Caco-2 (cell line): ENCODE data around the gene KNG1. TPM values are rescaled to one million over a fixed set of nuclear protein-coding genes. Genes with fewer than 3 reads are reported as not detected.

Experiments used
- BruUV-seq: library from RNA; stranded (reverse); fragments of 400-500 nt; replicated peaks from 2 replicates; lab custom pipeline; 2021; lab: Mats Ljungman, UMichigan
- CTCF ChIA-PET: fragments of 300-600 bp; sonication (Branson Sonifier 250); formaldehyde crosslinking; loops from one replicate; lab custom pipeline; 2022; ENCODE audit warnings: antibody characterized with exemption; lab: Charles Lee
- POLR2A ChIA-PET: fragments of 300-600 bp; sonication (Branson Sonifier 250); formaldehyde crosslinking; loops from one replicate; lab custom pipeline; 2022; ENCODE audit warnings: antibody characterized with exemption; lab: Charles Lee
- DNase-seq, 2 experiments: peaks; one replicate each; pipeline versions ENCODE4 v3.0.0 to v3.0.0-alpha.2; 2020 to 2022
- H3K27me3 ChIP-seq: replicated peaks from 2 replicates; pipeline ENCODE4 v1.6.0; 2011; ENCODE audit warnings: low read length; ENCODE audit not compliant: control insufficient read depth, insufficient read depth
- H3K36me3 ChIP-seq: 2 replicates; pipeline ENCODE4 v1.5.1; 2011; ENCODE audit warnings: low read length; ENCODE audit not compliant: control insufficient read depth, insufficient read depth
- H3K4me1 ChIP-seq: fragments of 250-450 bp; sonication (Bioruptor Pico); 2 replicates; pipeline ENCODE4 v1.5.1; 2020; ENCODE audit warnings: mild to moderate bottlenecking
- H3K4me3 ChIP-seq: 2 replicates; pipeline ENCODE4 v1.5.1; 2011; ENCODE audit warnings: low read depth, mild to moderate bottlenecking, control low read depth, low read length
- H3K9me3 ChIP-seq: fragments of 250-450 bp; sonication (Bioruptor Pico); 2 replicates; pipeline ENCODE4 v1.5.1; 2020; ENCODE audit warnings: mild to moderate bottlenecking, moderate library complexity
- H3K27ac Mint-ChIP-seq: one replicate; pipeline ENCODE4 v1.8.0; 2022; ENCODE audit warnings: mixed read lengths; ENCODE audit not compliant: unreplicated experiment
- H3K27me3 Mint-ChIP-seq: one replicate; pipeline ENCODE4 v1.8.0; 2022; ENCODE audit warnings: mixed read lengths; ENCODE audit not compliant: insufficient read depth, unreplicated experiment
- H3K36me3 Mint-ChIP-seq: one replicate; pipeline ENCODE4 v1.8.0; 2022; ENCODE audit warnings: mild to moderate bottlenecking, mixed read lengths; ENCODE audit not compliant: insufficient read depth, unreplicated experiment
- H3K4me1 Mint-ChIP-seq: one replicate; pipeline ENCODE4 v1.8.0; 2022; ENCODE audit warnings: low read depth, mixed read lengths; ENCODE audit not compliant: unreplicated experiment
- H3K4me3 Mint-ChIP-seq: one replicate; pipeline ENCODE4 v1.8.0; 2022; ENCODE audit warnings: mild to moderate bottlenecking, moderate library complexity, mixed read lengths; ENCODE audit not compliant: unreplicated experiment
- H3K9me3 Mint-ChIP-seq: one replicate; pipeline ENCODE4 v1.8.0; 2022; ENCODE audit warnings: mixed read lengths; ENCODE audit not compliant: unreplicated experiment
- CTCF ChIP-seq, 2 experiments: fragments of 200-600 bp in 1 of 2; IDR thresholded peaks; 1 replicate in 1 of 2; 2 replicates in 1 of 2; pipeline versions ENCODE4 v1.5.1 to v1.8.0; 2011 to 2022; ENCODE audit warnings: antibody characterized with exemption in 1 of 2, control low read depth in 1 of 2, inconsistent platforms in 1 of 2, low read depth in 1 of 2, low read length in 1 of 2, mild to moderate bottlenecking in 1 of 2, moderate library complexity in 1 of 2; ENCODE audit not compliant: insufficient read depth in 1 of 2, severe bottlenecking in 1 of 2, unreplicated experiment in 1 of 2
- intact Hi-C: fragments of 100-400 bp; cut with micrococcal nuclease; formaldehyde crosslinking; loops from one replicate; pipeline ENCODE4 v1.10.0; 2022; ENCODE audit not compliant: unreplicated experiment
- total RNA-seq: library from RNA; stranded (reverse); gene quantifications from 2 replicates; pipeline ENCODE4 v1.2.3, GENCODE V29; 2022

Gene KNG1
- total RNA-seq, 1 experiment from 2014 or later: 9.5 TPM

GRCh38 chr3:186743666-186744065 is 26.5 kb downstream of the KNG1 start:
- no TSS peak for BruUV-seq
- no peaks in the 10 kb centered on the region for H3K9me3 ChIP-seq
- peaks cover 50% of the 10 kb centered on the region for H3K4me1 ChIP-seq
- no peak for TF ChIP-seq CTCF (IDR thresholded peaks at IDR 0.05; ENCODE audit: insufficient read depth in 1 of 2, low read depth in 1 of 2, low read length in 1 of 2, severe bottlenecking in 1 of 2, unreplicated experiment in 1 of 2)
- H3K36me3 ChIP-seq: no peaks in the 10 kb centered on the region
- intact Hi-C loops: loop anchor here (1.0 kb wide), 1 partner anchor 298 kb away; no protein-coding TSS in a partner anchor
- peak; percentile 50 to 78 for DNase-seq
- no peaks in the 10 kb centered on the region for H3K27me3 ChIP-seq
- Mint-ChIP-seq H3K4me3 (peak overlapping the region; percentile 16), H3K36me3 (peaks cover 13% of the 10 kb centered on the region), H3K27ac (peak overlapping the region; percentile 88), H3K27me3 (no peaks in the 10 kb centered on the region), H3K4me1 (peaks cover 44% of the 10 kb centered on the region), H3K9me3 (peaks cover 9% of the 10 kb centered on the region)
- CTCF ChIA-PET: interaction anchor here (1.3 to 1.8 kb wide), 2 partner anchors 129 to 800 kb away, joined by 5 to 10 read pairs; no protein-coding TSS in a partner anchor
- no peak overlapping the region for H3K4me3 ChIP-seq
- POLR2A ChIA-PET: interaction anchor here (1.0 to 1.8 kb wide), 3 partner anchors 117 to 173 kb away, joined by 3 to 7 read pairs (median 4); partner anchors contain the start of gene DNAJB11

- H3K27ac Mint-ChIP-seq: peak overlapping the region; percentile 95
- H3K4me1 Mint-ChIP-seq: peaks cover 44% of the 10 kb centered on the region
- peak; percentile 88 to 93 for DNase-seq
- H3K9me3 Mint-ChIP-seq: peaks cover 9% of the 10 kb centered on the region
- ChIA-PET CTCF (interaction anchor here (0.6 to 1.0 kb wide), 2 partner anchors 125 to 131 kb away, joined by 4 read pairs; no protein-coding TSS in a partner anchor), POLR2A (interaction anchor here (0.6 to 0.9 kb wide), 2 partner anchors 132 to 176 kb away, joined by 3 to 5 read pairs; partner anchors contain the start of gene DNAJB11)
- Histone ChIP-seq H3K36me3 (no peaks in the 10 kb centered on the region), H3K4me3 (no peak overlapping the region), H3K4me1 (peaks cover 50% of the 10 kb centered on the region), H3K9me3 (no peaks in the 10 kb centered on the region), H3K27me3 (no peaks in the 10 kb centered on the region)
- H3K27me3 Mint-ChIP-seq: no peaks in the 10 kb centered on the region
- TF ChIP-seq CTCF (IDR thresholded peaks at IDR 0.05; ENCODE audit: insufficient read depth in 1 of 2, low read depth in 1 of 2, low read length in 1 of 2, severe bottlenecking in 1 of 2, unreplicated experiment in 1 of 2): no peak
- intact Hi-C loops: loop anchor here (1.0 kb wide), 1 partner anchor 176 kb away; the partner anchor contains the start of gene DNAJB11
- H3K4me3 Mint-ChIP-seq: peak overlapping the region; percentile 62
- H3K36me3 Mint-ChIP-seq: peaks cover 13% of the 10 kb centered on the region
- BruUV-seq: no TSS peak
Measured at GRCh38 chr3:186746008-186746407, 28.8 kb downstream of the KNG1 start.

- no peak for TF ChIP-seq CTCF (IDR thresholded peaks at IDR 0.05; ENCODE audit: insufficient read depth in 1 of 2, low read depth in 1 of 2, low read length in 1 of 2, severe bottlenecking in 1 of 2, unreplicated experiment in 1 of 2)
- H3K36me3 Mint-ChIP-seq: peaks cover 8% of the 10 kb centered on the region
- no peak for DNase-seq
- no peaks in the 10 kb centered on the region for H3K27me3 Mint-ChIP-seq
- H3K4me1 Mint-ChIP-seq: peaks cover 14% of the 10 kb centered on the region
- peaks cover 9% of the 10 kb centered on the region for H3K9me3 Mint-ChIP-seq
- intact Hi-C loops: no loop called here
- CTCF ChIA-PET: no interaction called here
- Histone ChIP-seq H3K4me1 (peaks cover 20% of the 10 kb centered on the region), H3K9me3 (no peaks in the 10 kb centered on the region), H3K36me3 (no peaks in the 10 kb centered on the region), H3K27me3 (no peaks in the 10 kb centered on the region), H3K4me3 (no peak overlapping the region)
- no TSS peak for BruUV-seq
- no peak overlapping the region for H3K4me3 Mint-ChIP-seq
- POLR2A ChIA-PET: no interaction called here
- H3K27ac Mint-ChIP-seq: no peak overlapping the region
Measured at GRCh38 chr3:186750316-186750715, 33.2 kb downstream of the KNG1 start.
